SK-N-SH (cell line): ENCODE results near the gene FAM200A. TPM values are rescaled to one million over a fixed set of nuclear protein-coding genes. Genes with fewer than 3 reads are reported as not detected.

ENCODE experiments used
- CTCF ChIA-PET: fragments of 300-600, 350-600 bp; formaldehyde crosslinking; extraction: SDS; loops from one replicate; lab custom pipeline; 2021; lab: Yijun Ruan, JAX
- POLR2A ChIA-PET: fragments of 350-600 bp; sonication (Branson Sonifier 250); formaldehyde crosslinking; extraction: SDS; loops from one replicate; lab custom pipeline; 2020; ENCODE audit warnings: antibody characterized with exemption, inconsistent platforms; lab: Yijun Ruan, JAX
- DNase-seq: peaks from one replicate; pipeline ENCODE4 v3.0.0; 2012
- H2AFZ ChIP-seq: fragments of 200-600 bp; sonication (generic); 2 replicates; pipeline ENCODE4 v1.8.1; 2016; ENCODE audit warnings: antibody characterized with exemption, mild to moderate bottlenecking, low read depth
- H3F3A ChIP-seq: fragments of 200-600 bp; sonication (generic); replicated peaks from 2 replicates; pipeline ENCODE3; 2016; ENCODE audit warnings: antibody characterized with exemption, mild to moderate bottlenecking; ENCODE audit not compliant: insufficient read depth
- H3K27ac ChIP-seq, 2 experiments: fragments of 200-500 bp in 1 of 2; fragments of 200-600 bp in 1 of 2; sonication (Bioruptor generic) in 1 of 2; sonication (generic), shearing (Covaris generic) in 1 of 2; 2 replicates each; pipeline versions ENCODE4 v1.5.1 to v1.6.1; 2014 to 2016; ENCODE audit warnings: low read depth in 2 of 2, inconsistent platforms in 1 of 2, low read length in 1 of 2, mild to moderate bottlenecking in 1 of 2, mixed read lengths in 1 of 2
- H3K27me3 ChIP-seq: fragments of 200-600 bp; sonication (generic), shearing (Covaris generic); 2 replicates; pipeline ENCODE4 v1.6.1; 2016; ENCODE audit warnings: mixed run types; ENCODE audit not compliant: insufficient read depth
- H3K36me3 ChIP-seq, 2 experiments: fragments of 200-500 bp in 1 of 2; fragments of 200-600 bp in 1 of 2; sonication (Bioruptor generic) in 1 of 2; sonication (generic) in 1 of 2; replicated peaks in 1 of 2; 2 replicates each; pipeline versions ENCODE3 to v1.5.1; 2014 to 2016; ENCODE audit warnings: low read length in 1 of 2, mild to moderate bottlenecking in 1 of 2; ENCODE audit not compliant: insufficient read depth in 2 of 2, control insufficient read depth in 1 of 2
- H3K4me1 ChIP-seq, 2 experiments: fragments of 200-500 bp in 1 of 2; fragments of 200-600 bp in 1 of 2; sonication (Bioruptor generic) in 1 of 2; sonication (generic), shearing (Covaris generic) in 1 of 2; 2 replicates each; pipeline versions ENCODE4 v1.5.1 to v1.6.1; 2014 to 2016; ENCODE audit warnings: low read depth in 1 of 2, low read length in 1 of 2, mixed run types in 1 of 2; ENCODE audit not compliant: insufficient read depth in 2 of 2, control insufficient read depth in 1 of 2
- H3K4me2 ChIP-seq: fragments of 200-600 bp; sonication (generic), shearing (Covaris generic); 2 replicates; pipeline ENCODE4 v1.6.1; 2017; ENCODE audit warnings: mixed run types
- H3K4me3 ChIP-seq, 2 experiments: fragments of 200-500 bp in 1 of 2; fragments of 200-600 bp in 1 of 2; sonication (Bioruptor generic) in 1 of 2; sonication (generic), shearing (Covaris generic) in 1 of 2; 2 replicates each; pipeline versions ENCODE4 v1.5.1 to v1.8.1; 2014 to 2016; ENCODE audit warnings: low read depth in 2 of 2, inconsistent platforms in 1 of 2, low read length in 1 of 2, mild to moderate bottlenecking in 1 of 2, mixed read lengths in 1 of 2, moderate library complexity in 1 of 2
- H3K79me2 ChIP-seq: fragments of 200-600 bp; sonication (generic); 2 replicates; pipeline ENCODE4 v1.8.1; 2017; ENCODE audit warnings: mild to moderate bottlenecking; ENCODE audit not compliant: insufficient read depth
- H3K9ac ChIP-seq: fragments of 200-600 bp; sonication (generic); 2 replicates; pipeline ENCODE4 v1.6.1; 2017; ENCODE audit warnings: mixed run types
- H3K9me2 ChIP-seq: fragments of 200-600 bp; sonication (generic); 2 replicates; pipeline ENCODE4 v1.6.1; 2017; ENCODE audit warnings: mixed run types
- H3K9me3 ChIP-seq: fragments of 200-600 bp; sonication (generic); 2 replicates; pipeline ENCODE4 v1.6.1; 2017; ENCODE audit warnings: mixed run types, mild to moderate bottlenecking, moderate library complexity
- H4K20me1 ChIP-seq: fragments of 200-600 bp; sonication (generic); 2 replicates; pipeline ENCODE4 v1.6.1; 2017; ENCODE audit warnings: mild to moderate bottlenecking, mixed run types; ENCODE audit not compliant: insufficient read depth
- CHD2 ChIP-seq: fragments of 150-350 bp; IDR thresholded peaks from 2 replicates; pipeline ENCODE4 v1.6.1; 2018; ENCODE audit warnings: low read length; ENCODE audit not compliant: partially characterized antibody
- CTCF ChIP-seq: fragments of 200-600 bp; sonication (generic); IDR thresholded peaks from 2 replicates; pipeline ENCODE4 v1.6.1; 2017; ENCODE audit warnings: antibody characterized with exemption, mild to moderate bottlenecking, moderate library complexity
- ELF1 ChIP-seq: IDR thresholded peaks from 2 replicates; pipeline ENCODE4 v1.4.0; 2012
- EP300 ChIP-seq, 2 experiments: IDR thresholded peaks; 2 replicates each; pipeline versions ENCODE4 v1.4.0 to v1.6.1; 2012; ENCODE audit warnings: borderline replicate concordance in 1 of 2, low read depth in 1 of 2, low read length in 1 of 2
- EZH2phosphoT487 ChIP-seq: fragments of 200-600 bp; sonication (generic); IDR thresholded peaks from 2 replicates; pipeline ENCODE4 v1.6.1; 2017; ENCODE audit warnings: low read depth, mixed run types, mild to moderate bottlenecking, antibody characterized with exemption, moderate library complexity, borderline replicate concordance
- FOSL2 ChIP-seq: IDR thresholded peaks from 2 replicates; pipeline ENCODE4 v1.4.0; 2012; ENCODE audit warnings: low read depth, mild to moderate bottlenecking, moderate library complexity, borderline replicate concordance
- FOXJ3 ChIP-seq: sonication (generic); formaldehyde crosslinking; IDR thresholded peaks from 2 replicates; pipeline ENCODE4 v1.5.1; 2020; ENCODE audit warnings: mild to moderate bottlenecking, missing genetic modification reagents
- FOXM1 ChIP-seq: IDR thresholded peaks from 2 replicates; pipeline ENCODE4 v1.4.0; 2012; ENCODE audit warnings: low read depth, mild to moderate bottlenecking
- GABPA ChIP-seq: IDR thresholded peaks from 2 replicates; pipeline ENCODE4 v1.4.0; 2012; ENCODE audit warnings: low read depth, mild to moderate bottlenecking
- JUND ChIP-seq: IDR thresholded peaks from 2 replicates; pipeline ENCODE4 v1.4.0; 2012
- MEF2A ChIP-seq: IDR thresholded peaks from 2 replicates; pipeline ENCODE4 v1.4.0; 2012; ENCODE audit warnings: low read depth, borderline replicate concordance
- MXI1 ChIP-seq: IDR thresholded peaks from 2 replicates; pipeline ENCODE4 v1.6.1; 2012; ENCODE audit warnings: mild to moderate bottlenecking, low read depth, low read length, improper control_type of control experiment
- NFIC ChIP-seq: IDR thresholded peaks from 2 replicates; pipeline ENCODE4 v1.4.0; 2012; ENCODE audit warnings: borderline replicate concordance
- POLR2AphosphoS5 ChIP-seq: IDR thresholded peaks from 2 replicates; pipeline ENCODE4 v1.6.1; 2012; ENCODE audit warnings: low read depth, low read length
- RAD21 ChIP-seq: IDR thresholded peaks from 2 replicates; pipeline ENCODE4 v1.6.1; 2012; ENCODE audit warnings: mild to moderate bottlenecking, low read length
- RCOR1 ChIP-seq: fragments of 150-350 bp; IDR thresholded peaks from 2 replicates; pipeline ENCODE4 v1.6.1; 2017; ENCODE audit warnings: antibody characterized with exemption, low read length
- RFX5 ChIP-seq: IDR thresholded peaks from 2 replicates; pipeline ENCODE4 v1.6.1; 2012; ENCODE audit warnings: mild to moderate bottlenecking, improper control_type of control experiment, low read length
- SMC3 ChIP-seq: IDR thresholded peaks from 2 replicates; pipeline ENCODE4 v1.6.1; 2012; ENCODE audit warnings: low read depth, low read length, improper control_type of control experiment
- TEAD4 ChIP-seq: IDR thresholded peaks from 2 replicates; pipeline ENCODE4 v1.4.0; 2012; ENCODE audit warnings: mild to moderate bottlenecking, borderline replicate concordance; ENCODE audit not compliant: insufficient read depth
- USF2 ChIP-seq: fragments of 150-350 bp; IDR thresholded peaks from 2 replicates; pipeline ENCODE4 v1.6.1; 2017; ENCODE audit warnings: antibody characterized with exemption, low read length, low read depth, borderline replicate concordance
- YY1 ChIP-seq: IDR thresholded peaks from 2 replicates; pipeline ENCODE4 v1.4.0; 2012; ENCODE audit warnings: low read depth, mild to moderate bottlenecking
- ZBTB33 ChIP-seq: IDR thresholded peaks from 2 replicates; pipeline ENCODE4 v1.4.0; 2012; ENCODE audit warnings: low read depth, borderline replicate concordance
- WGBS: methylation state at CpG from one replicate; pipeline ENCODE4 v1.1.6; 2017; ENCODE audit warnings: low lambda C conversion rate; 5-methylcytosine and 5-hydroxymethylcytosine counted together
- polyA plus RNA-seq, 3 experiments: library from polyadenylated mRNA; depleted of rRNA; stranded (reverse); fragments of >200 nt; gene quantifications; 2 replicates each; pipeline ENCODE4 v1.2.3, GENCODE V29; 2012

The FAM200A gene
- polyA plus RNA-seq, 1 of the 3 experiments (the other 2 are of a cell fraction): 6.2 TPM

DNA sequence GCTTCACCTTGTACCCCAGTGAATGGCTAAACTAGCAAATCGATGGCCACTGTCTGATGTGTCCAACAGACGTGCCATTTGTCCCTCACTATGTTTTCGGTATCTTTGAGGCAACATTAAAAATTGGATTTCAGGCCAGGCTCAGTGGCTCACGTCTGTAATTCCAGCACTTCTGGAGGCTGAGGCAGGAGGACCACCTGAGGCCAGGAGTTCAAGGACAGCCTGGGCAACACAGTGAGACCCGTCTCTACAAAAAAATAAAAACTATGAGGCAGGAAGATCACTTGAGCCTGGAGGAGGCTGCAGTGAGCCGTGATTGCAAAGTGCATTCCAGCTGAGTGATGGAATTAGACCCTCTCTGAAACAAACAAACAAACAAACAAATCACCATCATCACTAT is 8.0 kb downstream of the FAM200A start:
- ChIA-PET CTCF (no interaction called here), POLR2A (interaction anchor here (0.7 kb wide), 1 partner anchor 38 kb away, joined by 3 read pairs; no protein-coding TSS in a partner anchor)
- TF ChIP-seq FOSL2: no peak
- no peak for TF ChIP-seq FOXJ3
- TF ChIP-seq RFX5: no peak
- no peak for TF ChIP-seq TEAD4
- TF ChIP-seq MXI1: no peak
- TF ChIP-seq ELF1: no peak
- no peak for TF ChIP-seq EP300 (IDR thresholded peaks at IDR 0.05; ENCODE audit: borderline replicate concordance in 1 of 2, low read depth in 1 of 2, low read length in 1 of 2)
- TF ChIP-seq FOXM1: no peak
- TF ChIP-seq RCOR1: no peak
- no peak for TF ChIP-seq EZH2phosphoT487
- no peak for TF ChIP-seq CHD2
- no peak for TF ChIP-seq MEF2A
- Histone ChIP-seq H3K4me1 (no peaks in the 10 kb centered on the region), H3K9me2 (no peaks in the 10 kb centered on the region), H3K36me3 (peaks cover 20 to 50% of the 10 kb centered on the region in 2 experiments), H2AFZ (no peak overlapping the region), H3K27ac (no peak overlapping the region), H4K20me1 (no peaks in the 10 kb centered on the region), H3K9ac (no peak overlapping the region), H3K4me2 (no peak overlapping the region), H3F3A (peaks cover 8% of the 10 kb centered on the region), H3K4me3 (no peak overlapping the region), H3K27me3 (no peaks in the 10 kb centered on the region), H3K9me3 (no peaks in the 10 kb centered on the region; the same call in 1 of the 2 replicates), H3K79me2 (no peaks in the 10 kb centered on the region)
- WGBS: 95% methylated on average over 6 of the region's 6 CpGs
- DNase-seq: no peak

GRCh38 chr7:99543081-99543671 is 8.7 kb downstream of the FAM200A start:
- H4K20me1 ChIP-seq: no peaks in the 10 kb centered on the region
- 98% methylated on average over 32 of the region's 34 CpGs for WGBS
- H3F3A ChIP-seq: peaks cover 8% of the 10 kb centered on the region
- no peaks in the 10 kb centered on the region for H3K27me3 ChIP-seq
- H3K9me2 ChIP-seq: no peaks in the 10 kb centered on the region
- H3K4me1 ChIP-seq: no peaks in the 10 kb centered on the region
- no peaks in the 10 kb centered on the region; the same call in 1 of the 2 replicates for H3K9me3 ChIP-seq
- H3K4me2 ChIP-seq: no peak overlapping the region
- no peak overlapping the region for H3K9ac ChIP-seq
- TF ChIP-seq NFIC: no peak
- no peak for TF ChIP-seq YY1
- TF ChIP-seq GABPA: no peak
- TF ChIP-seq ZBTB33: no peak
- no peak for TF ChIP-seq JUND
- TF ChIP-seq FOXJ3: no peak
- TF ChIP-seq SMC3: no peak
- TF ChIP-seq CTCF: no peak
- TF ChIP-seq RAD21: no peak
- TF ChIP-seq TEAD4: no peak
- TF ChIP-seq USF2: no peak
- no peak for TF ChIP-seq POLR2AphosphoS5
- ChIA-PET CTCF (no interaction called here), POLR2A (no interaction called here)
- no peak for DNase-seq
- H3K36me3 ChIP-seq: peaks cover 15 to 48% of the 10 kb centered on the region in 2 experiments
- H3K79me2 ChIP-seq: no peaks in the 10 kb centered on the region
- H3K27ac ChIP-seq: no peak overlapping the region
- H2AFZ ChIP-seq: no peak overlapping the region
- no peak overlapping the region for H3K4me3 ChIP-seq
